CD4-positive, alpha-beta T cell treated with Interleukin-4 for 1 hour (primary cell): Measurements from ENCODE around the gene UBA3.
A peak's percentile ranks its signal among the peaks of the same experiment; 100 is the strongest.

Experiments
- DNase-seq, 2 donors: peaks; one replicate each; pipeline ENCODE4 v3.0.0-alpha.2; 2020 to 2022

Gene UBA3

GRCh38 chr3:69065318-69065964, 14.7 kb downstream of the UBA3 start:
- peak in 1 of 2 donors; percentile 52 for DNase-seq

- peak in 1 of 2 donors; percentile 38 for DNase-seq
Observed at GRCh38 chr3:69063636-69064035, 16.5 kb downstream of the UBA3 start.

- no peak for DNase-seq
Observed at GRCh38 chr3:69059688-69060087, 20.5 kb downstream of the UBA3 start.

GRCh38 chr3:69058947-69059224, 21.3 kb downstream of the UBA3 start:
- DNase-seq = no peak

- DNase-seq = peak in 1 of 2 donors; percentile 58
Observed at GRCh38 chr3:69058180-69058946, 21.8 kb downstream of the UBA3 start.

- no peak for DNase-seq
Observed at GRCh38 chr3:69052472-69052898, 27.7 kb downstream of the UBA3 start.

GRCh38 chr3:69051756-69052471, 28.3 kb downstream of the UBA3 start, which contains the start of gene TMF1:
Gene TMF1, minus strand, starts transcription at chr3:69052333. Its CDS starts 247 bp downstream, at chr3:69052086.
- DNase-seq = peak; percentile 98 to 99

- DNase-seq = no peak
Observed at GRCh38 chr3:69048990-69049389, 31.2 kb downstream of the UBA3 start.

- no peak for DNase-seq
Observed at GRCh38 chr3:69044608-69045007, 35.6 kb downstream of the UBA3 start.

- DNase-seq = no peak
Observed at GRCh38 chr3:69033470-69033869, 46.7 kb downstream of the UBA3 start.

GRCh38 chr3:69032737-69033136, 47.4 kb downstream of the UBA3 start:
- no peak for DNase-seq

GRCh38 chr3:69032142-69032541, 48.0 kb downstream of the UBA3 start:
- DNase-seq = no peak

- no peak for DNase-seq
Observed at GRCh38 chr3:69031635-69032034, 48.5 kb downstream of the UBA3 start.

GRCh38 chr3:69020857-69021256, 59.3 kb downstream of the UBA3 start:
- DNase-seq = no peak

- peak in 1 of 2 donors; percentile 27 for DNase-seq
Observed at GRCh38 chr3:69020424-69020823, 59.7 kb downstream of the UBA3 start.

GRCh38 chr3:69016901-69017300, 63.3 kb downstream of the UBA3 start:
- DNase-seq = no peak

GRCh38 chr3:69016102-69016501, 64.1 kb downstream of the UBA3 start:
- no peak for DNase-seq

GRCh38 chr3:69014022-69014580, 66.1 kb downstream of the UBA3 start:
- DNase-seq = no peak

GRCh38 chr3:69013253-69014021, 66.7 kb downstream of the UBA3 start, which contains the start of gene EOGT:
Gene EOGT, minus strand, starts transcription at chr3:69013684. Its CDS starts 3,838 bp downstream, at chr3:69009846.
- DNase-seq = peak; percentile 76 to 84

- peak in 1 of 2 donors; percentile 36 for DNase-seq
Observed at GRCh38 chr3:69012800-69013252, 67.3 kb downstream of the UBA3 start.

- DNase-seq = no peak
Observed at GRCh38 chr3:69012100-69012799, 67.9 kb downstream of the UBA3 start.
